ENCODE data around the gene RNF227.

The RNF227 gene

GRCh38 chr17:7910711-7911110 is 5.4 kb downstream of the RNF227 start:
- Histone ChIP-seq H3K36me3 (ENCODE audit: control insufficient read depth, insufficient read depth, low read length) (peaks cover 63% of the 10 kb centered on the region), H3K27ac (ENCODE audit: low read depth, low read length, severe bottlenecking) (no peak overlapping the region), H3K9me3 (ENCODE audit: control insufficient read depth, low read length) (no peaks in the 10 kb centered on the region), H3K4me3 (ENCODE audit: extremely low read depth, insufficient read depth, low read length, poor library complexity, severe bottlenecking) (no peak overlapping the region), H3K4me1 (ENCODE audit: control insufficient read depth, insufficient read depth, low read length, poor library complexity, severe bottlenecking) (peaks cover 5% of the 10 kb centered on the region)
- WGBS, 2 experiments (ENCODE audit: insufficient coverage in 2 of 2): 89 to 98% methylated on average over 12 of the region's 13 CpGs

GRCh38 chr17:7910281-7910680 is 5.8 kb downstream of the RNF227 start:
- Histone ChIP-seq H3K27ac (ENCODE audit: low read depth, low read length, severe bottlenecking) (no peak overlapping the region), H3K36me3 (ENCODE audit: control insufficient read depth, insufficient read depth, low read length) (peaks cover 67% of the 10 kb centered on the region), H3K9me3 (ENCODE audit: control insufficient read depth, low read length) (no peaks in the 10 kb centered on the region), H3K4me3 (ENCODE audit: extremely low read depth, insufficient read depth, low read length, poor library complexity, severe bottlenecking) (no peak overlapping the region), H3K4me1 (ENCODE audit: control insufficient read depth, insufficient read depth, low read length, poor library complexity, severe bottlenecking) (peaks cover 5% of the 10 kb centered on the region)
- 95 to 99% methylated on average over 13 to 15 of the region's 15 CpGs for WGBS, 2 experiments (ENCODE audit: insufficient coverage in 2 of 2)

GRCh38 chr17:7909089-7909488 is 7.0 kb downstream of the RNF227 start:
- Histone ChIP-seq H3K27ac (ENCODE audit: low read depth, low read length, severe bottlenecking) (no peak overlapping the region), H3K36me3 (ENCODE audit: control insufficient read depth, insufficient read depth, low read length) (peaks cover 79% of the 10 kb centered on the region), H3K9me3 (ENCODE audit: control insufficient read depth, low read length) (no peaks in the 10 kb centered on the region), H3K4me3 (ENCODE audit: extremely low read depth, insufficient read depth, low read length, poor library complexity, severe bottlenecking) (no peak overlapping the region), H3K4me1 (ENCODE audit: control insufficient read depth, insufficient read depth, low read length, poor library complexity, severe bottlenecking) (no peaks in the 10 kb centered on the region)
- WGBS, 2 experiments (ENCODE audit: insufficient coverage in 2 of 2): 95 to 98% methylated on average over 20 to 25 of the region's 29 CpGs

- Histone ChIP-seq H3K9me3 (ENCODE audit: control insufficient read depth, low read length) (no peaks in the 10 kb centered on the region), H3K27ac (ENCODE audit: low read depth, low read length, severe bottlenecking) (no peak overlapping the region), H3K4me1 (ENCODE audit: control insufficient read depth, insufficient read depth, low read length, poor library complexity, severe bottlenecking) (no peaks in the 10 kb centered on the region), H3K36me3 (ENCODE audit: control insufficient read depth, insufficient read depth, low read length) (peaks cover 99% of the 10 kb centered on the region), H3K4me3 (ENCODE audit: extremely low read depth, insufficient read depth, low read length, poor library complexity, severe bottlenecking) (no peak overlapping the region)
- WGBS, 2 experiments (ENCODE audit: insufficient coverage in 2 of 2): 77 to 84% methylated on average over 17 to 19 of the region's 22 CpGs
Observed at GRCh38 chr17:7903154-7904103, 12.7 kb downstream of the RNF227 start.

GRCh38 chr17:7897773-7898172 is 18.3 kb downstream of the RNF227 start:
- Histone ChIP-seq H3K27ac (ENCODE audit: low read depth, low read length, severe bottlenecking) (no peak overlapping the region), H3K4me1 (ENCODE audit: control insufficient read depth, insufficient read depth, low read length, poor library complexity, severe bottlenecking) (no peaks in the 10 kb centered on the region), H3K9me3 (ENCODE audit: control insufficient read depth, low read length) (no peaks in the 10 kb centered on the region), H3K4me3 (ENCODE audit: extremely low read depth, insufficient read depth, low read length, poor library complexity, severe bottlenecking) (no peak overlapping the region), H3K36me3 (ENCODE audit: control insufficient read depth, insufficient read depth, low read length) (peaks cover 90% of the 10 kb centered on the region)
- WGBS, 2 experiments (ENCODE audit: insufficient coverage in 2 of 2): 88 to 90% methylated on average over 4 of the region's 6 CpGs

GRCh38 chr17:7897090-7897489 is 19.0 kb downstream of the RNF227 start:
- Histone ChIP-seq H3K9me3 (ENCODE audit: control insufficient read depth, low read length) (no peaks in the 10 kb centered on the region), H3K4me3 (ENCODE audit: extremely low read depth, insufficient read depth, low read length, poor library complexity, severe bottlenecking) (no peak overlapping the region), H3K36me3 (ENCODE audit: control insufficient read depth, insufficient read depth, low read length) (peaks cover 85% of the 10 kb centered on the region), H3K4me1 (ENCODE audit: control insufficient read depth, insufficient read depth, low read length, poor library complexity, severe bottlenecking) (no peaks in the 10 kb centered on the region), H3K27ac (ENCODE audit: low read depth, low read length, severe bottlenecking) (no peak overlapping the region)
- 89 to 98% methylated on average over 12 to 13 of the region's 13 CpGs for WGBS, 2 experiments (ENCODE audit: insufficient coverage in 2 of 2)

GRCh38 chr17:7894866-7895265 is 21.2 kb downstream of the RNF227 start:
- H3K4me3 ChIP-seq (ENCODE audit: extremely low read depth, insufficient read depth, low read length, poor library complexity, severe bottlenecking): no peak overlapping the region
- no peak overlapping the region for H3K27ac ChIP-seq (ENCODE audit: low read depth, low read length, severe bottlenecking)
- no peaks in the 10 kb centered on the region for H3K4me1 ChIP-seq (ENCODE audit: control insufficient read depth, insufficient read depth, low read length, poor library complexity, severe bottlenecking)
- no peaks in the 10 kb centered on the region for H3K9me3 ChIP-seq (ENCODE audit: control insufficient read depth, low read length)
- 97 to 100% methylated on average over 1 to 7 of the region's 8 CpGs for WGBS, 2 experiments (ENCODE audit: insufficient coverage in 2 of 2)
- H3K36me3 ChIP-seq (ENCODE audit: control insufficient read depth, insufficient read depth, low read length): peaks cover 84% of the 10 kb centered on the region

- 97% methylated on average over 7 of the region's 9 CpGs for WGBS, 2 experiments (ENCODE audit: insufficient coverage in 2 of 2)
- Histone ChIP-seq H3K27ac (ENCODE audit: low read depth, low read length, severe bottlenecking) (no peak overlapping the region), H3K4me3 (ENCODE audit: extremely low read depth, insufficient read depth, low read length, poor library complexity, severe bottlenecking) (no peak overlapping the region), H3K36me3 (ENCODE audit: control insufficient read depth, insufficient read depth, low read length) (peaks cover 78% of the 10 kb centered on the region), H3K4me1 (ENCODE audit: control insufficient read depth, insufficient read depth, low read length, poor library complexity, severe bottlenecking) (peaks cover 4% of the 10 kb centered on the region), H3K9me3 (ENCODE audit: control insufficient read depth, low read length) (no peaks in the 10 kb centered on the region)
Observed at GRCh38 chr17:7894226-7894625, 21.9 kb downstream of the RNF227 start.

GRCh38 chr17:7893187-7893880 is 22.8 kb downstream of the RNF227 start:
- 94 to 100% methylated on average over 4 to 8 of the region's 15 CpGs for WGBS, 2 experiments (ENCODE audit: insufficient coverage in 2 of 2)
- Histone ChIP-seq H3K4me1 (ENCODE audit: control insufficient read depth, insufficient read depth, low read length, poor library complexity, severe bottlenecking) (peaks cover 11% of the 10 kb centered on the region), H3K36me3 (ENCODE audit: control insufficient read depth, insufficient read depth, low read length) (peaks cover 69% of the 10 kb centered on the region), H3K4me3 (ENCODE audit: extremely low read depth, insufficient read depth, low read length, poor library complexity, severe bottlenecking) (no peak overlapping the region), H3K27ac (ENCODE audit: low read depth, low read length, severe bottlenecking) (no peak overlapping the region), H3K9me3 (ENCODE audit: control insufficient read depth, low read length) (no peaks in the 10 kb centered on the region)

GRCh38 chr17:7889166-7889955 is 26.7 kb downstream of the RNF227 start:
- Histone ChIP-seq H3K9me3 (ENCODE audit: control insufficient read depth, low read length) (no peaks in the 10 kb centered on the region), H3K27ac (ENCODE audit: low read depth, low read length, severe bottlenecking) (peak overlapping the region; percentile 23), H3K4me1 (ENCODE audit: control insufficient read depth, insufficient read depth, low read length, poor library complexity, severe bottlenecking) (peaks cover 24% of the 10 kb centered on the region), H3K4me3 (ENCODE audit: extremely low read depth, insufficient read depth, low read length, poor library complexity, severe bottlenecking) (no peak overlapping the region), H3K36me3 (ENCODE audit: control insufficient read depth, insufficient read depth, low read length) (peaks cover 39% of the 10 kb centered on the region)
- 79 to 90% methylated on average over 7 to 10 of the region's 11 CpGs for WGBS, 2 experiments (ENCODE audit: insufficient coverage in 2 of 2)
